Caco-2 (cell line): ENCODE measurements around the gene UTP11. TPM values are rescaled to one million over a fixed set of nuclear protein-coding genes. Genes with fewer than 3 reads are reported as not detected.

ENCODE experiments used
- BruUV-seq: library from RNA; stranded (reverse); fragments of 400-500 nt; replicated peaks from 2 replicates; lab custom pipeline; 2021; lab: Mats Ljungman, UMichigan
- CTCF ChIA-PET: fragments of 300-600 bp; sonication (Branson Sonifier 250); formaldehyde crosslinking; loops from one replicate; lab custom pipeline; 2022; ENCODE audit warnings: antibody characterized with exemption; lab: Charles Lee
- POLR2A ChIA-PET: fragments of 300-600 bp; sonication (Branson Sonifier 250); formaldehyde crosslinking; loops from one replicate; lab custom pipeline; 2022; ENCODE audit warnings: antibody characterized with exemption; lab: Charles Lee
- DNase-seq, 2 experiments: peaks; one replicate each; pipeline versions ENCODE4 v3.0.0 to v3.0.0-alpha.2; 2020 to 2022
- H3K27me3 ChIP-seq: replicated peaks from 2 replicates; pipeline ENCODE4 v1.6.0; 2011; ENCODE audit warnings: low read length; ENCODE audit not compliant: control insufficient read depth, insufficient read depth
- H3K36me3 ChIP-seq: 2 replicates; pipeline ENCODE4 v1.5.1; 2011; ENCODE audit warnings: low read length; ENCODE audit not compliant: control insufficient read depth, insufficient read depth
- H3K4me1 ChIP-seq: fragments of 250-450 bp; sonication (Bioruptor Pico); 2 replicates; pipeline ENCODE4 v1.5.1; 2020; ENCODE audit warnings: mild to moderate bottlenecking
- H3K4me3 ChIP-seq: 2 replicates; pipeline ENCODE4 v1.5.1; 2011; ENCODE audit warnings: low read depth, mild to moderate bottlenecking, control low read depth, low read length
- H3K9me3 ChIP-seq: fragments of 250-450 bp; sonication (Bioruptor Pico); 2 replicates; pipeline ENCODE4 v1.5.1; 2020; ENCODE audit warnings: mild to moderate bottlenecking, moderate library complexity
- H3K27ac Mint-ChIP-seq: one replicate; pipeline ENCODE4 v1.8.0; 2022; ENCODE audit warnings: mixed read lengths; ENCODE audit not compliant: unreplicated experiment
- H3K27me3 Mint-ChIP-seq: one replicate; pipeline ENCODE4 v1.8.0; 2022; ENCODE audit warnings: mixed read lengths; ENCODE audit not compliant: insufficient read depth, unreplicated experiment
- H3K36me3 Mint-ChIP-seq: one replicate; pipeline ENCODE4 v1.8.0; 2022; ENCODE audit warnings: mild to moderate bottlenecking, mixed read lengths; ENCODE audit not compliant: insufficient read depth, unreplicated experiment
- H3K4me1 Mint-ChIP-seq: one replicate; pipeline ENCODE4 v1.8.0; 2022; ENCODE audit warnings: low read depth, mixed read lengths; ENCODE audit not compliant: unreplicated experiment
- H3K4me3 Mint-ChIP-seq: one replicate; pipeline ENCODE4 v1.8.0; 2022; ENCODE audit warnings: mild to moderate bottlenecking, moderate library complexity, mixed read lengths; ENCODE audit not compliant: unreplicated experiment
- H3K9me3 Mint-ChIP-seq: one replicate; pipeline ENCODE4 v1.8.0; 2022; ENCODE audit warnings: mixed read lengths; ENCODE audit not compliant: unreplicated experiment
- CTCF ChIP-seq, 2 experiments: fragments of 200-600 bp in 1 of 2; IDR thresholded peaks; 1 replicate in 1 of 2; 2 replicates in 1 of 2; pipeline versions ENCODE4 v1.5.1 to v1.8.0; 2011 to 2022; ENCODE audit warnings: antibody characterized with exemption in 1 of 2, control low read depth in 1 of 2, inconsistent platforms in 1 of 2, low read depth in 1 of 2, low read length in 1 of 2, mild to moderate bottlenecking in 1 of 2, moderate library complexity in 1 of 2; ENCODE audit not compliant: insufficient read depth in 1 of 2, severe bottlenecking in 1 of 2, unreplicated experiment in 1 of 2
- intact Hi-C: fragments of 100-400 bp; cut with micrococcal nuclease; formaldehyde crosslinking; loops from one replicate; pipeline ENCODE4 v1.10.0; 2022; ENCODE audit not compliant: unreplicated experiment
- total RNA-seq: library from RNA; stranded (reverse); gene quantifications from 2 replicates; pipeline ENCODE4 v1.2.3, GENCODE V29; 2022

The UTP11 gene
- total RNA-seq, 1 experiment from 2014 or later = 29.1 TPM

GRCh38 chr1:38053416-38054091 lies 41.0 kb downstream of the UTP11 start:
- Mint-ChIP-seq H3K27me3 (no peaks in the 10 kb centered on the region), H3K4me3 (no peak overlapping the region), H3K4me1 (no peaks in the 10 kb centered on the region), H3K27ac (no peak overlapping the region), H3K9me3 (no peaks in the 10 kb centered on the region), H3K36me3 (no peaks in the 10 kb centered on the region)
- Histone ChIP-seq H3K4me1 (no peaks in the 10 kb centered on the region), H3K4me3 (no peak overlapping the region), H3K36me3 (no peaks in the 10 kb centered on the region), H3K27me3 (no peaks in the 10 kb centered on the region), H3K9me3 (no peaks in the 10 kb centered on the region)
- ChIA-PET POLR2A (no interaction called here), CTCF (no interaction called here)
- intact Hi-C loops = no loop called here
- TF ChIP-seq CTCF (IDR thresholded peaks at IDR 0.05; ENCODE audit: insufficient read depth in 1 of 2, low read depth in 1 of 2, low read length in 1 of 2, severe bottlenecking in 1 of 2, unreplicated experiment in 1 of 2) = no peak
- DNase-seq = no peak
- no TSS peak for BruUV-seq

- H3K9me3 ChIP-seq = no peaks in the 10 kb centered on the region
- no peaks in the 10 kb centered on the region for H3K36me3 Mint-ChIP-seq
- no peaks in the 10 kb centered on the region for H3K27me3 Mint-ChIP-seq
- H3K36me3 ChIP-seq = no peaks in the 10 kb centered on the region
- no peaks in the 10 kb centered on the region for H3K9me3 Mint-ChIP-seq
- CTCF ChIA-PET = no interaction called here
- H3K4me3 ChIP-seq = no peak overlapping the region
- no peak overlapping the region for H3K27ac Mint-ChIP-seq
- TF ChIP-seq CTCF (IDR thresholded peaks at IDR 0.05; ENCODE audit: insufficient read depth in 1 of 2, low read depth in 1 of 2, low read length in 1 of 2, severe bottlenecking in 1 of 2, unreplicated experiment in 1 of 2) = no peak
- H3K4me1 Mint-ChIP-seq = no peaks in the 10 kb centered on the region
- BruUV-seq = no TSS peak
- DNase-seq = no peak
- H3K27me3 ChIP-seq = no peaks in the 10 kb centered on the region
- POLR2A ChIA-PET = no interaction called here
- intact Hi-C loops = no loop called here
- no peak overlapping the region for H3K4me3 Mint-ChIP-seq
- no peaks in the 10 kb centered on the region for H3K4me1 ChIP-seq
Observed at GRCh38 chr1:38055398-38055797, 42.9 kb downstream of the UTP11 start.

GRCh38 chr1:38055965-38056364 lies 43.4 kb downstream of the UTP11 start:
- no peak overlapping the region for H3K4me3 ChIP-seq
- H3K4me1 Mint-ChIP-seq = no peaks in the 10 kb centered on the region
- BruUV-seq = no TSS peak
- no peak for TF ChIP-seq CTCF (IDR thresholded peaks at IDR 0.05; ENCODE audit: insufficient read depth in 1 of 2, low read depth in 1 of 2, low read length in 1 of 2, severe bottlenecking in 1 of 2, unreplicated experiment in 1 of 2)
- H3K36me3 Mint-ChIP-seq = no peaks in the 10 kb centered on the region
- H3K36me3 ChIP-seq = no peaks in the 10 kb centered on the region
- no peaks in the 10 kb centered on the region for H3K9me3 ChIP-seq
- ChIA-PET POLR2A (no interaction called here), CTCF (no interaction called here)
- no peak overlapping the region for H3K4me3 Mint-ChIP-seq
- no peaks in the 10 kb centered on the region for H3K27me3 Mint-ChIP-seq
- no peak for DNase-seq
- intact Hi-C loops = no loop called here
- no peak overlapping the region for H3K27ac Mint-ChIP-seq
- H3K4me1 ChIP-seq = no peaks in the 10 kb centered on the region
- H3K27me3 ChIP-seq = no peaks in the 10 kb centered on the region
- no peaks in the 10 kb centered on the region for H3K9me3 Mint-ChIP-seq
